Prostate gland (tissue), 2 donors: ENCODE measurements around the gene TERB1. TPM values are rescaled to one million over a fixed set of nuclear protein-coding genes. Genes with fewer than 3 reads are reported as not detected.

ENCODE experiments used
- DNase-seq: peaks from one replicate; pipeline ENCODE4 v3.0.0-alpha.2; 2019; ENCODE audit warnings: low spot score
- H3K27ac ChIP-seq, 2 donors: fragments of 200-600 bp; sonication (generic); 2 replicates each; pipeline ENCODE4 v1.5.1; 2017 to 2019
- H3K27me3 ChIP-seq: fragments of 200-600 bp; sonication (generic); replicated peaks from 2 replicates; pipeline ENCODE4 v1.5.1; 2019; ENCODE audit not compliant: insufficient read depth
- H3K36me3 ChIP-seq, 2 donors: fragments of 200-600 bp; sonication (generic); 1 replicate in 1 of 2; 2 replicates in 1 of 2; pipeline versions ENCODE4 v1.5.1 to v1.8.1; 2017 to 2019
- H3K4me1 ChIP-seq: fragments of 200-600 bp; sonication (generic); replicated peaks from 2 replicates; pipeline ENCODE4 v1.5.1; 2019
- H3K4me3 ChIP-seq, 2 donors: fragments of 200-600 bp; sonication (generic); 2 replicates each; pipeline ENCODE4 v1.5.1; 2017 to 2019
- H3K9me3 ChIP-seq: fragments of 200-600 bp; sonication (generic); 2 replicates; pipeline ENCODE4 v1.5.1; 2017
- POLR2A ChIP-seq: fragments of 450-650 bp; IDR thresholded peaks from one replicate; pipeline ENCODE4 v1.6.1; 2016; ENCODE audit warnings: antibody characterized with exemption, mild to moderate bottlenecking
- POLR2AphosphoS5 ChIP-seq: sonication (generic); formaldehyde crosslinking; IDR thresholded peaks from one replicate; pipeline ENCODE4 v1.6.1; 2017; ENCODE audit warnings: antibody characterized with exemption
- WGBS: methylation state at CpG from one replicate; pipeline ENCODE4 v1.1.5; 2018; 5-methylcytosine and 5-hydroxymethylcytosine counted together
- intact Hi-C: fragments of 100-400 bp; cut with DNase I; formaldehyde crosslinking; loops from one replicate; pipeline ENCODE4 v1.14.2; 2022
- total RNA-seq, 2 donors: library from RNA; depleted of rRNA; stranded (reverse); fragments of >200 nt; gene quantifications; one replicate each; pipeline ENCODE4 v1.1.0, GENCODE V29; 2016
- TF ChIP-seq, protein P1 (sequence below), 4 experiments: fragments of 200-600 bp in 2 of 4; fragments of 450-650 bp in 2 of 4; sonication (generic) in 2 of 4; IDR thresholded peaks; 1 replicate in 3 of 4; 2 replicates in 1 of 4; pipeline ENCODE4 v1.5.1; 2016 to 2019; ENCODE audit warnings: antibody characterized with exemption in 4 of 4, mild to moderate bottlenecking in 2 of 4, moderate library complexity in 2 of 4

The TERB1 gene
- total RNA-seq, 2 donors from 2014 or later = 2.1 TPM; not detected in 1

DNA sequence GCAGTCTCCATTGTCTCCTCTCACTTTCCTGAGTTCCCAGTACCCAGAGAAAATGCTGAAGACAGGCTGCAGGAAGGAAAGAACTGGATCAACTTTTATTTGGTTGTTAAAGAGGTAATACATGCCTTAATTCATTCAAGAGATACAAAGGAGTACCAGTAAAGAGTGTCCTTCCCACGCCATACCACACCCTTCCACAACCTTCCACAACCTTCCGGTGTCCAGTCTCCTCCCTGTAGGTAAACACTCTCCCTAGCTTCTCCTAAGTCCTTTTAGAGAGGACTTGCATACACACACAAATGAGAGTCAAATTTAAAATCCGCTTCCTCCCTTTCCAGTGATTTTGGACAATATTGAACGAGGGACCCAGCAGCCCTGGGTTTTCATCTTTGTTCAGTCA is 40.0 kb upstream of the TERB1 start:
- Histone ChIP-seq H3K36me3 (no peaks in the 10 kb centered on the region), H3K27ac (no peak overlapping the region), H3K27me3 (peaks cover 5% of the 10 kb centered on the region), H3K4me1 (peaks cover 3% of the 10 kb centered on the region), H3K4me3 (no peak overlapping the region), H3K9me3 (no peaks in the 10 kb centered on the region)
- TF ChIP-seq, protein P1, sequence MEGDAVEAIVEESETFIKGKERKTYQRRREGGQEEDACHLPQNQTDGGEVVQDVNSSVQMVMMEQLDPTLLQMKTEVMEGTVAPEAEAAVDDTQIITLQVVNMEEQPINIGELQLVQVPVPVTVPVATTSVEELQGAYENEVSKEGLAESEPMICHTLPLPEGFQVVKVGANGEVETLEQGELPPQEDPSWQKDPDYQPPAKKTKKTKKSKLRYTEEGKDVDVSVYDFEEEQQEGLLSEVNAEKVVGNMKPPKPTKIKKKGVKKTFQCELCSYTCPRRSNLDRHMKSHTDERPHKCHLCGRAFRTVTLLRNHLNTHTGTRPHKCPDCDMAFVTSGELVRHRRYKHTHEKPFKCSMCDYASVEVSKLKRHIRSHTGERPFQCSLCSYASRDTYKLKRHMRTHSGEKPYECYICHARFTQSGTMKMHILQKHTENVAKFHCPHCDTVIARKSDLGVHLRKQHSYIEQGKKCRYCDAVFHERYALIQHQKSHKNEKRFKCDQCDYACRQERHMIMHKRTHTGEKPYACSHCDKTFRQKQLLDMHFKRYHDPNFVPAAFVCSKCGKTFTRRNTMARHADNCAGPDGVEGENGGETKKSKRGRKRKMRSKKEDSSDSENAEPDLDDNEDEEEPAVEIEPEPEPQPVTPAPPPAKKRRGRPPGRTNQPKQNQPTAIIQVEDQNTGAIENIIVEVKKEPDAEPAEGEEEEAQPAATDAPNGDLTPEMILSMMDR (IDR thresholded peaks at IDR 0.05) = no peak
- TF ChIP-seq POLR2A (no peak), POLR2AphosphoS5 (no peak)
- WGBS = 68% methylated on average over 4 of the region's 4 CpGs
- intact Hi-C loops = no loop called here
- no peak for DNase-seq

DNA sequence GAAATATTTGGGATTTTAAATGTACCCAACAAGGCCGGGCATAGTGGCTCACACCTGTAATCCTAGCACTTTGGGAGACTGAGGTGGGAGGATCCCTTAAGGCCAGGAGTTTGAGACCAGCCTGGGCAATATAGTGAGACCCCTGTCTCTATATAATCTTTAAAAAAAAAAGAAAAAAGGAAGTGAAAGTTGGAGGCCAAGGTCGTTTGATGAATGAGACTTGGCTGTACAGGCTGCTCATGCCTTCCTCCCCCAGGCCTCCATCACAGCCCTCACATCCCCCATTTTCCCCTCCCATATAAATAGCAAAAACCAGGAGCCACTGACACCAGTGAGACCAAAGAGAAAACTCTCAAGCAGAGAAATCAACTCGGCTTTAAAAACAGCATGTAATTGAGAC is 39.5 kb upstream of the TERB1 start:
- DNase-seq = no peak
- TF ChIP-seq POLR2A (no peak), POLR2AphosphoS5 (no peak)
- TF ChIP-seq, protein P1 (IDR thresholded peaks at IDR 0.05) = no peak
- no peaks in the 10 kb centered on the region for H3K9me3 ChIP-seq
- H3K4me3 ChIP-seq = no peak overlapping the region
- peaks cover 5% of the 10 kb centered on the region for H3K27me3 ChIP-seq
- 50% methylated on average over 3 of the region's 3 CpGs for WGBS
- no peak overlapping the region for H3K27ac ChIP-seq
- peaks cover 3% of the 10 kb centered on the region for H3K4me1 ChIP-seq
- intact Hi-C loops = no loop called here
- no peaks in the 10 kb centered on the region for H3K36me3 ChIP-seq

DNA sequence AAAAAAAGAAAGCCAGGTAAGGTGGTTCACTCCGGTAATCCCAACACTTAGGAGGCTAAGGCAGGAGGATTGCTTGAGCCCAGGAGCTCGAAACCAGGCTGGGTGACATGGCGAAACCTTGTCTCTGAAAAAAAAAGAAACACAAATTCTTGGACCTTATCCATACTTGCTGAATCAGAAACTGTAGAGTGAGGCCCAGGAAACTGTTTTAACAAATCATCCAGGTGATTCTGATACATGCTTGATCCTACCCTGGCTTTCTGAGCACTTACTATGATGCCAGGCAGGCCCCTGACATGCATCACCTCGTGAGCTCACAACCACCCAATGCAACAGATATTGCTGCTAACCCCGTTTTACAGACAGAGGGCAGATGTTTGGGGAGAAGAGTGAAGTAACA is 33.4 kb upstream of the TERB1 start:
- 91% methylated on average over 5 of the region's 5 CpGs for WGBS

GRCh38 chr16:66832661-66833305 is 31.4 kb upstream of the TERB1 start:
- H3K36me3 ChIP-seq = no peaks in the 10 kb centered on the region
- H3K4me3 ChIP-seq = no peak overlapping the region
- WGBS = 43% methylated on average over 7 of the region's 7 CpGs
- H3K27ac ChIP-seq = no peak overlapping the region
- DNase-seq = no peak
- intact Hi-C loops = loop anchor here (5.0 kb wide), 1 partner anchor 40 kb away; no protein-coding TSS in a partner anchor
- TF ChIP-seq, protein P1 (IDR thresholded peaks at IDR 0.05) = no peak
- no peak for TF ChIP-seq POLR2AphosphoS5
- TF ChIP-seq POLR2A = no peak
- H3K4me1 ChIP-seq = peaks cover 7% of the 10 kb centered on the region
- H3K27me3 ChIP-seq = no peaks in the 10 kb centered on the region
- no peaks in the 10 kb centered on the region for H3K9me3 ChIP-seq

More for the DNA sequence above, 33.4 kb upstream of the TERB1 start:
- intact Hi-C loops = loop anchor here (5.0 kb wide), 1 partner anchor 38 kb away; no protein-coding TSS in a partner anchor
- no peaks in the 10 kb centered on the region for H3K36me3 ChIP-seq
- TF ChIP-seq POLR2AphosphoS5 = no peak
- TF ChIP-seq, protein P1 (IDR thresholded peaks at IDR 0.05) = no peak
- TF ChIP-seq POLR2A = no peak
- H3K9me3 ChIP-seq = no peaks in the 10 kb centered on the region
- peaks cover 2% of the 10 kb centered on the region for H3K4me1 ChIP-seq
- H3K27ac ChIP-seq = no peak overlapping the region
- no peaks in the 10 kb centered on the region for H3K27me3 ChIP-seq
- H3K4me3 ChIP-seq = no peak overlapping the region
- DNase-seq = no peak

- Histone ChIP-seq H3K9me3 (no peaks in the 10 kb centered on the region), H3K4me1 (peaks cover 7% of the 10 kb centered on the region), H3K27ac (no peak overlapping the region), H3K36me3 (no peaks in the 10 kb centered on the region), H3K27me3 (no peaks in the 10 kb centered on the region), H3K4me3 (no peak overlapping the region)
- no peak for DNase-seq
- intact Hi-C loops = loop anchor here (5.0 kb wide), 1 partner anchor 40 kb away; no protein-coding TSS in a partner anchor
- no peak for TF ChIP-seq POLR2A
- TF ChIP-seq, protein P1 (IDR thresholded peaks at IDR 0.05) = no peak
- no peak for TF ChIP-seq POLR2AphosphoS5
- 91% methylated on average over 3 of the region's 3 CpGs for WGBS
Measured at GRCh38 chr16:66832190-66832589, 30.8 kb upstream of the TERB1 start.
